Measurements from ENCODE around the gene CAVIN4. TPM values are rescaled to one million over a fixed set of nuclear protein-coding genes. Genes with fewer than 3 reads are reported as not detected.

The CAVIN4 gene
- total RNA-seq, 3 donors from 2014 or later: 0.14 to 0.82 TPM; not detected in 1

DNA sequence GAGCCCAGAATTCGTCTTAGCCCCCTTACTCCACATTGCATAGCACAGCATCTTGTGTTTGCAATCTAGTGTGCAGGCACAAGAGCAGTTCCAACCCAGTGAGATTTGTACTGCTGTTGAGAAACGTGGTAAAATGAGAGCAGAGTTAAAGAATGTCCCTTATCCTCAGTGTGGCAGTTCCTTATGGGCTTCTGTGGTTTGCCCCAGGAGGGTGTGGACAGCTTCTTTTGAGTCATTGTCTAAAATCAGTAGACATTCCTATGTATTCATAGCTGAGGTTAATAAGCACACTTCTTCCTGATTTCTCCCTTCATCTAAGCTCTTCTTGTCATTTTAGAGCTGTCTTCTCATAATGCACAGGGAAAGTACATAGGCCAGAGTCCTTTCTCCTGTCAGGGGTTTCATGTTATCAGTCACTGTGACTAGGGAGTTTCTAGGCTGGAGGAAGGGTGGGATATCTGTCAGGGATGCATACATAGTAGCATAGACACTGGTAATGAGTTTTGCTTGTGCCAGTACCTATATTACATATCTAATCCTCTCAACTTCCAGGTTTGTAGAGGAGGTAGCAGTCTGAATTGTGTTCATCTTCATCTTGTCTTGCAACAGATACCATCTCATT, 2.0 kb upstream of the CAVIN4 start:
- Histone ChIP-seq H3K4me1 (ENCODE audit: low read depth) (no peaks in the 10 kb centered on the region), H3K4me3 (no peak overlapping the region), H3K36me3 (ENCODE audit: low read depth) (no peaks in the 10 kb centered on the region), H3K9me3 (no peaks in the 10 kb centered on the region)
- no peak for DNase-seq
- intact Hi-C loops (cut with DNase I, micrococcal nuclease): no loop called here
- no peak for ATAC-seq
- TF ChIP-seq, protein P1, sequence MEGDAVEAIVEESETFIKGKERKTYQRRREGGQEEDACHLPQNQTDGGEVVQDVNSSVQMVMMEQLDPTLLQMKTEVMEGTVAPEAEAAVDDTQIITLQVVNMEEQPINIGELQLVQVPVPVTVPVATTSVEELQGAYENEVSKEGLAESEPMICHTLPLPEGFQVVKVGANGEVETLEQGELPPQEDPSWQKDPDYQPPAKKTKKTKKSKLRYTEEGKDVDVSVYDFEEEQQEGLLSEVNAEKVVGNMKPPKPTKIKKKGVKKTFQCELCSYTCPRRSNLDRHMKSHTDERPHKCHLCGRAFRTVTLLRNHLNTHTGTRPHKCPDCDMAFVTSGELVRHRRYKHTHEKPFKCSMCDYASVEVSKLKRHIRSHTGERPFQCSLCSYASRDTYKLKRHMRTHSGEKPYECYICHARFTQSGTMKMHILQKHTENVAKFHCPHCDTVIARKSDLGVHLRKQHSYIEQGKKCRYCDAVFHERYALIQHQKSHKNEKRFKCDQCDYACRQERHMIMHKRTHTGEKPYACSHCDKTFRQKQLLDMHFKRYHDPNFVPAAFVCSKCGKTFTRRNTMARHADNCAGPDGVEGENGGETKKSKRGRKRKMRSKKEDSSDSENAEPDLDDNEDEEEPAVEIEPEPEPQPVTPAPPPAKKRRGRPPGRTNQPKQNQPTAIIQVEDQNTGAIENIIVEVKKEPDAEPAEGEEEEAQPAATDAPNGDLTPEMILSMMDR (IDR thresholded peaks at IDR 0.05): no peak

DNA sequence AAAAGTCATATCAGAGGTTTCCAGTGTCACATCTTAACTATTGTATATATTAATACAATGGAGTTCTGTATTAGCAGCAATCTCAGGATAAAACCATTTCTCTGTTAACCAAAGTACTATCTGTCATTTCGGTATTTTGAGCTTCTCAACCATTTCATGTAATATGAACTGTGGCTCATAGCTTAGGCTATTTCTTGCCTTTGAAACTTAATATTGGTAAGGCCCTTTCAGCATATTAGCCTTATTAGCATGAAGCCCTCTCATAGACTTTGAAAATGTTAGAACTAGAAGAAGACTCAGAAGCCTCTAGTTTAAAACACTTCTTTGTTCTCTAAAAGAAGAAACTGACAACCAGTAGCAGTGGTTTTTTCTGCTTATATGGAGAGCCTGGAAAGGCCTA, 731 bp downstream of the CAVIN4 start:
- H3K4me1 ChIP-seq (ENCODE audit: low read depth): no peaks in the 10 kb centered on the region
- no peaks in the 10 kb centered on the region for H3K36me3 ChIP-seq (ENCODE audit: low read depth)
- no peak overlapping the region for H3K4me3 ChIP-seq
- ATAC-seq: no peak
- DNase-seq: no peak
- no peaks in the 10 kb centered on the region for H3K9me3 ChIP-seq
- TF ChIP-seq, protein P1 (IDR thresholded peaks at IDR 0.05): no peak
- intact Hi-C loops (cut with DNase I, micrococcal nuclease): no loop called here

DNA sequence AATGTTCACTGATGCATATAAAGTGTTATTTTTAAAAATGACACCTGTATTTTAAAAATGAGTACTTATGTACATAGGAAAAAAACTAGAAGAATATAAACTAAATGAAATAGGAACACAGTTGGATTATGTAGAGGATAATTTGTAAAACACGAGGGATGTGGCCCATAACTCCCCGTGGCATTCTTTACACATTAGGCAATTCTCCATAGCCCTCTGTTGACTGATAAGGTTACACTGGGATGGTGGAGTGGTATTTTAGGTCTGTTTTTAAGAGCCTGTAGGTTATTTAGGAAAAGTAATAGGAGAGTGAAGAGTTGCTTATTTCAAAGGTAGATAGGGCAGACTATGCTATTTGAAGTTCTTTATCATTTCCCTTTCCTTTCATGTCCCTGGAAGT, 1.8 kb downstream of the CAVIN4 start:
- no peak overlapping the region for H3K4me3 ChIP-seq

DNA sequence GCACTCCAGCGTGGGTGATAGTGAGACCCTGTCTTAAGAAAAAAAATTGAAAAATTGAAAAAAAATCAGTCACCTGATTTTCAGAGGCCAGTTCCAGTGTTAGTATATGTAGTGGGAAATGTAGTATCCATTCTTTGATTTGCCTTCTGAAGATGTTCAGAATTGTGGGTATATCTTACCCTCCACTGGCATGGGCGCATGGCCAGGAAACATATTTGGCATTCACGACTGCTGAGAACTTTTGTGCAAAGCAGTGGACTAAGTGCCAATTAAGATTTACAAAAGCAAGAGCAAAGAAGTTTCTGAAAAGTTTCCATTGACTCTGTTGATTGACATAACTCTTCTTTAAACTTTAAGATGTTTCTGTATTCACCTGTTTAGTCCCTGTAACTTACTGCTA, 2.4 kb downstream of the CAVIN4 start:
- DNase-seq (no peak), ATAC-seq (no peak)
- Histone ChIP-seq H3K4me3 (no peak overlapping the region), H3K36me3 (ENCODE audit: low read depth) (no peaks in the 10 kb centered on the region), H3K4me1 (ENCODE audit: low read depth) (no peaks in the 10 kb centered on the region), H3K9me3 (no peaks in the 10 kb centered on the region)
- TF ChIP-seq, protein P1 (IDR thresholded peaks at IDR 0.05): no peak
- intact Hi-C loops (cut with DNase I, micrococcal nuclease): no loop called here

More for the DNA sequence above, 1.8 kb downstream of the CAVIN4 start:
- Histone ChIP-seq H3K9me3 (no peaks in the 10 kb centered on the region), H3K36me3 (ENCODE audit: low read depth) (no peaks in the 10 kb centered on the region), H3K4me1 (ENCODE audit: low read depth) (no peaks in the 10 kb centered on the region)
- ATAC-seq (no peak), DNase-seq (no peak)
- intact Hi-C loops (cut with DNase I, micrococcal nuclease): no loop called here
- TF ChIP-seq, protein P1 (IDR thresholded peaks at IDR 0.05): no peak

DNA sequence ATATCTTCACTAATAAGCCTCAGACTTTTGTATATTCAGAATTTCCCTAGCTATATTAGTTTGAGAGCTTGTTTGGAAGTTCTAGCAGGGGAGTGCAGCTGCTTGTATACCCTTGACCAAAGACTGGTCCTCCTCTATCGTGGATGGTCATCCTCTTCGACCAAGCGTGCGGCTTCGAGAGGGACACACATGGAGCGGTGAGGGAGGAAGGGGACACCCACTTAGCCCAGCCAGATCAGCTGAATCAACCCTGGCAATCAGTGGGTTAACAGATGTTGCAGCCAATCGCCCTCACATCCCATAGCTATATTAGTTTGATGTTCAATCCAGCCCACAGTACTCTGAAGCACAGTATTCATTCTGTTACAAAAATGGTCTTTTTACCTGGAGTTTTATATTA, 3.2 kb downstream of the CAVIN4 start:
- ATAC-seq (no peak), DNase-seq (no peak)
- H3K9me3 ChIP-seq: no peaks in the 10 kb centered on the region
- H3K4me3 ChIP-seq: no peak overlapping the region
- intact Hi-C loops (cut with DNase I, micrococcal nuclease): no loop called here
- TF ChIP-seq, protein P1 (IDR thresholded peaks at IDR 0.05): no peak
- H3K4me1 ChIP-seq (ENCODE audit: low read depth): no peaks in the 10 kb centered on the region
- H3K36me3 ChIP-seq (ENCODE audit: low read depth): no peaks in the 10 kb centered on the region

DNA sequence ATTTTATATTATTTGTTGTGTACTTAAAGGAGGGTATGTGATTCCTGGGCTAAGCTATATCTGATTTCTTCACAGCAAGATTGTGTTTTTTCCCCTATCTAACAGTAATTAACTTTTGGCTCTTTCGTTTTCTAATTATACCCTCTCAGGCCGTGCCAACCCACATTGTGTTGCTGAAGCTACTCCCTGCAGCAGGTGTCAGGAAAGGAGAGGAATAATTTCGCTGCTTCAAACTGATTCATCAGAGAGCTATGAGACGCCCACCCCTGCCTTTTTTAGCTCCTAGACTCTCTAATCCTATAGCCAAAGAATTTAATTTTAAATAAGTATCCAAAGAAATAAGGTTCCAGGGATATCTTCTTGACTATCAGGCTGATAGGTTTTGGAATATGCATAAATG, 3.8 kb downstream of the CAVIN4 start:
- no peak for ATAC-seq
- TF ChIP-seq, protein P1 (IDR thresholded peaks at IDR 0.05): no peak
- no peaks in the 10 kb centered on the region for H3K36me3 ChIP-seq (ENCODE audit: low read depth)
- intact Hi-C loops (cut with DNase I, micrococcal nuclease): no loop called here
- no peak for DNase-seq
- H3K4me1 ChIP-seq (ENCODE audit: low read depth): no peaks in the 10 kb centered on the region
- no peaks in the 10 kb centered on the region for H3K9me3 ChIP-seq
- no peak overlapping the region for H3K4me3 ChIP-seq

All from mucosa of descending colon (tissue), 3 donors.